VCaP (cell line): ENCODE results near the gene C13orf46.

Experiments
- H3K27ac ChIP-seq: fragments of 450-650 bp; 2 replicates; pipeline ENCODE4 v1.5.1; 2017
- CTCF ChIP-seq: fragments of 450-650 bp; conservative IDR thresholded peaks from 2 replicates; pipeline ENCODE4 v1.5.1; 2017; ENCODE audit warnings: mild to moderate bottlenecking, moderate library complexity

C13orf46 gene

GRCh38 chr13:113922412-113923118 lies 51.3 kb downstream of the C13orf46 start:
- H3K27ac ChIP-seq: no peak overlapping the region
- no peak for TF ChIP-seq CTCF

DNA sequence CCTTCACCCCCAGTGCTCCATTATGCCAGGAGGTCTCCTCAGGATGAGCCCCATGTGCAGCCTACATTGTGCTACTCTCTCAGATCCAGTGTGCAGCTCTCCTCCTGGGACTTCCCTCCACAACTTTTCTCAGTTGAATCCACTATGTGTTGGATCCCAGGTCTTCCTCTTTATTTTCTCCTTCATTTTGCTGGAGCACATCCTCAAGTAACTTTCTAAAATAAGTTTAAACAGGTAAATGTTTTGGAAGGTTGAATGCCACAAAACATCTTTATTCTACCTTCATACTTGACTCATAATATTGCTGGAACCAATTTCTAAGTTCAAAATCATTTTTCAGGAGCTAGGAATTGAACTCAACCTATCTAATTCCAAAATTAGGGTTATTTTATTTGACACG lies 52.1 kb downstream of the C13orf46 start:
- no peak overlapping the region for H3K27ac ChIP-seq
- TF ChIP-seq CTCF: no peak

DNA sequence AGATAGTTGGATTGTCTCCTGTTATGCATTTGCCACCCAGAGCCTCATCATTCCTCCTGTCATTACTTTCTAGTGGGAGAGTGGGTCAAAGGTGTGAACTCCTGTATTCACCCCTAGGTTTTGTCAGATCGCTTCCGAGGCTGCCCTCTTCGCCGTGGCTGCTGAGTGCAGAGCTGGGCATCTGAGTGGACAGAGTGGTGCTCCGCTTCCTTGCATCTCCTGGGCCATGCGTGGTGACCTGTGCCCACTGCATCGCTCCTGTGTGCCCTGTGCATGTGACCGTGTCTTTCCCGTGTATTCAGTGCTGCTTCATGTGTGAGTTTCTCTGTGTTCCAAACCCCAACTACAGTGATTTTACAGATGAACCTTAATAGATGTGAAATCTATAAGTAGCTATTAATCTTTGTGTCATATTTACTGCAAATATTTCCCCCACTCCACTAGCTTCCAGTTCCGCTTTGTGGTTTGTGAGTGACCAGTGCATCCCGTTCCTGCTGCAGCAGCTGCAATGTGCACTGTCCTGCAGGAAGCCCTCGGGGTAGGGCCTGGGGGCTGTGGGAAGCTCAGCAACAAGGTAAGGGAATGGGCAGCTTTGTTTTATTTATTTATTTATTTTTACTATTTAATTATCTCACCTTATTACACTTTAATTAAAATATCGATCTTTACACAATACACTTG lies 53.1 kb downstream of the C13orf46 start:
- H3K27ac ChIP-seq: no peak overlapping the region

DNA sequence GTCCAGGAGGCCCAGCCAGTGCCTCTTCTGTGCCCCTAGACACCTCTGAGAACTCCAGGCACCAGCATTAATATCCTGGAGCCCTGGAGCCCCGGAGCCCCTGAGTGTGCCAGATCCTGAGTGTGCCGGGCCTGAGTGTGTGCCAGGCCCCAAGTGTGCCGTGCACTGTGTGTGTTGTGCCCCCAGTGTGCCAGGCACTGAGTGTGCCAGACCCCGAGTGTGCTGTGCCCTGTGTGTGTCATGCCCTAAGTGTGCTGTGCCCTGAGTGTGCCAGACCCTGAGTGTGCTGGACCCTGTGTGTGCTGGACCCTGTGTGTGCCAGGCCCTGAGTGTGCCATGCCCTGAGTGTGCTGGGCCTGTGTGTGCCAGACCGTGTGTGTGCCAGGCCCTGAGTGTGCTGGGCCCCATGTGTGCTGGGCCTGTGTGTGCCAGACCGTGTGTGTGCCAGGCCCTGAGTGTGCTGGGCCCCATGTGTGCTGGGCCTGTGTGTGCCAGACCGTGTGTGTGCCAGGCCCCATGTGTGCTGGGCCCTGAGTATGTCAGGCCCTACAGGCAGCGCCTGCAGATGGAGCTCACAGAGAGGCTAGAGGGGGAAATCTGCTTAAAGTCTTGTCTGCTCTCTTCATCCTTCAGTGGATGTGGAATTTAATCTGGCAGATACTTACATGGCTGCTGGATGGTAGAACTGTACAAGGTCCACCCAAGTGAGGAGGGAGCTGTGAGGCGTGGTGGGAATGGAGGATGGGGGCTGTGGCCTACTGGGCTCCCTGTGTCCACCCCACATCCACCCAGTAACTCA lies 53.9 kb downstream of the C13orf46 start:
- H3K27ac ChIP-seq: no peak overlapping the region
- no peak for TF ChIP-seq CTCF

More for the DNA sequence above, 53.1 kb downstream of the C13orf46 start:
- TF ChIP-seq CTCF: no peak

DNA sequence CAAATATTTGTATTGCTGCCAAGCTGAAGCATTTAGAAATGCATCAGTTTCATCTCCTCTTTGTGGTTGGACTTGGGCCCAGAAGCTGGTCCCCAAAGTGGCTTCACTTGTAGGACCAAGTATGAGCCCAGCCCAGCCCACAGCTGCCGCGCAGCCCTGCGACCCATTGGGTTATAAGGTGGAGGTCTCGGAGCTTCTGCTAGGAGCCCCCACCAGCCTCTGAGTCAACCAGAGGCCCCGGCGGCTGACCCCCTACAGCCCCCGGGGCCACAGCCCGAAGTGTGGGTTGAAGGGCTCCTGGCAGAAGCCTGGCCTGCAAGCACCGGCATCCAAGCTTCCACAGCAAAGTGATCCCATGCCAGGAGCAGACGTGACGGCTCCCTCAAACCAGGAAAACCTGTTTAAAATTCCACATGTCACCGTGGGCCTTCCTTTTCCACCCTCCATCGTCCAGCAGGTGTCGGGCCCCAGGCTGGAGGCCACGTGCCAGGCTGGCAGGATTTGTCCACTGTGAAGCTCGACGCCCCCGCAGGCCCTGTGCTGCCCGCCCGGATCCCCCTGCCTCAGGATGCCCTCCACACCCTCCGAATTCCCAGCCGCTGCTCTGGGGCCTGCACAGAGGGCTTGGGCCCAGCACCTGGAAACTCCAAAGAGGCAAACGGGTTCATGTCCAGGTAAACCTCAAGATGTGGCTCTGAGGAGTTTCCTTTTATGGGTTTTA lies 54.7 kb downstream of the C13orf46 start:
- no peak for TF ChIP-seq CTCF
- H3K27ac ChIP-seq: no peak overlapping the region

DNA sequence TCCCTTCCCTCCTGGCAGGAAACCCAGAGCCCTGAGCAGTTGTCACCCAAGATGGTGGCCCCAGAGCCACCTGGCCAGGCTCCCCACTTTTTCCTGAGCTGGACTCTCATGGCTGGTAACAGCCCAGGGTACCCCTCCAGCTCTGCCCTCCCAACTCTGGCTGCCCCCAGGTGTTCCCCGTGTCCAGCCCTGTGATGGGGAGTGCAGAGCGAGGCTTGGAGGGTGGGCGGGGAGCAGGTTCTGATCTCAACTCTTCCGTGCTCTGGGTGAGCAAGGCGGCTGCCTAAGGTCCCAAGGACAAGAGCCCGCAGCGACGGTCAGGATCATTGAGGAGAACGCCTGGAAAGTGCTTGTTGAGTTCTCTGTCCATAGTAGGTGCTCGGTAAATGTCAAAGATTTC lies 55.3 kb downstream of the C13orf46 start:
- no peak for TF ChIP-seq CTCF

More for the DNA sequence above, 55.3 kb downstream of the C13orf46 start:
- H3K27ac ChIP-seq: no peak overlapping the region
